ENCODE results near the gene ARMS2.

ARMS2 gene

DNA sequence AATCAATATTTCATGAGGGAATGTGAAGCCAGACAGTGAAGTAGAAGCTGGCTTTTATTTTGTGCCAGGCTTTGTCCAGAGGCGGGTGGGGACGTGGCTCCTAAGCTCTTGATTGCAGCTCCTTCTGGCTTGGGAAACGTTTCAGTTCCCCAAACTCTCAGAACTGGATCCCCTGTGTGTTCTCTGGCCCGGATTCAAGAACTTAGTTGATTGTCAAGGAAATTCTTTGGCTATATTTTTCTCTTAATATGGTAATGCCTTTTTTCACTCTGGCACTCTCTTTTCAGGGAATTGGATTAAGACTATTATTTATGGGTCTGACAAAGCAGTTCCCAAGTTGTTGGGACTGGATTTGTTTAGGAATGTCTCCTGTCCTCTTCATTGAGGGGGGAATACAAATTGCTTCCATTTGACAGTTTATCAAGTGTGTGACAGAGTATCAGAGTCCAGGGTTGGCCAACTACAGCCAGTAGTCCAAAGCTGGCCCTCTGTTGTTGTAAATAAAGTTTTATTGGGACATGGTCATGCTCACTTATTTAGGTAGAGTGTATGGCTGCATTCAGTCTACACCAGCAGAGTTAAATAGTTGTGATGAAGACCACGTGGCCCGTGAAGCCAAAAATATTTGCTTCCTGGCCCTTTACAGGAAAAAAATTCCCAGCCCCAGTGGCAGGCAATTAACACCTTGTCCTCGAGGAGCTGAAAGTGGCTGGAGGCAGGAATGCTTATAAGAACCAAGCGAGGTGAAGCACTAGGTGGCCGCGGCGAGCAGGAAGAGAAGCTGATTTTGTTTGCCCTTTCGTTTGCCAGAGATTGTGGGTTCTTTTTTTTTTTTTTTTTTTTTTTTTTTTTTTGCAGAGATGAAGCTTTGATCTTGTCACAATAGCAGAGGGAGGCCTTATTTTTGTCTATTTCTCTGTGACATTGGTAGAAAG is 41.2 kb downstream of the ARMS2 start:
- DNase-seq: no peak

DNA sequence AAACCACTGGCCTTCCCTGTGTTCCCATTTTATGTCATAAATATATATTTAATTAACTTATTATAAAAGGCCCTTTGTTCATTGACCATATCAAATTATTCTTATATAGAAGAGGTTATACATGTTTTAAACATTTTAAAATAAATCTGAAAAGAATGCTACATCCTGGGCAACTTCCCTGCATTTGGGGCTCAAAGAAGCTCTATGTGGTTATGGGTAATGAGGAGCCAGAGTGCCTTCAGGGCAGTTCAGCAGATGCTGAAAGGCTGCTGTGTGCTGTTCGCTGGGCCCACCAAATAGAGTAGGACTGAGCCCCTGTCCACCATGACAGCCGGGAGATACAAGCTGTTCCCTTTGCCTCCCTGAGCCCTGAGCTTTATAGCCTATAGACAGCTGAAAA is 42.8 kb downstream of the ARMS2 start:
- no peak for DNase-seq

DNA sequence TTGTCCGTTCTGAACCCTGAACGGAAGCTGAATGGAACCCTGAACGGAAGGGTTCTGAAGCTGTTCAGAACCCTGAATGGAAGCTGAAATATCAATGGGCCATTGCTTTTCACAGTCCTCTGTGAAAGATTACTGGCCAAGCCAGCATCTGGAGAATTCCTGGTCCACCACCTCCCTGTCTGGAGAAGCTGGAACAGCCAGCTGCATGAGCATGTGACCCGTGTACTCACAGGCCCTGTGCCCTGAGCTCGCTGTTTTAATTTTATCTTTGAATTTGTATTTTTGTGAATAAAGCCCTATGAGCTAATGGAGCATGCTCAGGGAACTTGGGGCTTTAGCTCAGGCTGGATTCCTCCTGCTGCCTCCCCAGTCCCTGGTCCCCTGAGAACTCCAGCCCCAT is 44.1 kb downstream of the ARMS2 start:
- no peak for DNase-seq

DNA sequence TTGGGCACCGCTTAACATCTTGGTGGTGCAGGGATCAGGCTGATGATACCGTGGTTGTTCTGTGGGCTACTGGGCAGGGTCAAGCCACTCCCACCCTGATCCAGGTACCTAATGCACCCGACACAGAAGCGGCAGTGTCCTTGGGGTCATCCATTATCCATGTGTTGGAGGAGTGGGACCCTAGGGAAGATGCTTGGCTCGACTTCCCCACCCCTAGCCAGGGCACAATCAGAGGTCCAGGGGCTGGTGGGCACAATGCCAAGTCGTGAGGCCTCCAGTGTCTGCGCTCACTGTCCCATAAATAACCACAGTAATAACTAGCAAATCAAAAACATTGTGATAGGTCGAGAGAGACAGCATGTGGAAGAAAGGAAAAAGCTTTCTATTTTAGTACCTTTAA is 44.6 kb downstream of the ARMS2 start:
- no peak for DNase-seq

DNA sequence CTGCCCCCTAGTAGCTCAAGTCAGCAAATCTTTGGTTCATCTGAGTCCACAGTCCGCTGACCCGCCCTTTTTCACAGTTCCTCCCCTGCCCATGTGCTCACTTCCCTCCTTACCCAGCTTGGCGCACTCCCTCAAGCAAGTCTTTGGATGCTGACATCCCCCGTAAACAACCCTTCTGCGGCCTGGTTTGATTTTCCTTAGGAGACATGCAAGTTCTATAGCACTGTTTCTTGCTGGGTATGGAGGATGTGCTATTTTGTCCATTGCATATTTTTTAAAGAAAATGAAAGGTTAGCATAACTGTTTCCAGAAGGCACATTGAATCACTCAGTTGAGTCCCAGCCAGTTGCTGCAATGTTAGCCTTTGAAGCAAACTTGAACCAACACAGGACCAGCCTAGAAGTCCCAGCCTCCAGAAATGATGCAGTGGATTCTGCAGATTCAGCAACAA is 45.1 kb downstream of the ARMS2 start:
- no peak for DNase-seq

DNA sequence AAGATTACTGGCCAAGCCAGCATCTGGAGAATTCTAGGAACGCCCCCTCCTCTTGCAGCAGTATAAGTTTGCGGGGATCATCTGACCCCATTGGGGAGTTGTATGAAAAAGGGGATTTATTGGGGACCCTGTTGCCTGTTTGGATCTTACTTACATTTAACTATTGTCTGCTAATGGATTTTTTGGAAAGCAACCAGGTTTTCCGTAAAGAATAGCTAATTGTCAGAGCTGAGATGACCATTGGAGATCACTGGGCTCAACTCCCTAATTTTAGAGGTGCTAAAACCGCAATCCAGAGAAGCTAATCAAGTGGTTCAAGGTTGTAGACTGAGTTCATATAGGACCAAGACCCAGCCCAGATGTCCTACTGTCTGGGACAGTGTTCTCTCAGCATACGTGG is 45.7 kb downstream of the ARMS2 start:
- DNase-seq: no peak

DNA sequence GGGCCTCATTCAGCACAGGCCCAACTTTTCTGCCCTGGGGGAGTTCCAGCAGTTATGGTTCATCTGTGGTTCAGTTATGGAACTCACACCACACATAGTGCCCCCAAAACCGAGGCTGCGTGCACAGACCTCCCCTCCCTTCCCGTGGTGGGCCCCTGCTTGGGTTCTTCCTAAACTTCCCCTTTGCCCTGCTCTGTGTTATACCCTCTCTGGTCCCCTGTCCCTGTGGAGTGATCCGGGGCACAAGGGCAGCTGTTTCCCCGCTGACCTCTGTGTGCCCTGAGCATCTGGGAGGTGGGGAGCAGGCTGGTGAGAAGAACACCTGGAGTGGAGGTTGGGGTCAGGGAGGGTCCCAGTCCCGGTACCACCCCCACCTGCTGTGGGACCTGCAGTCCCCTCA is 46.3 kb downstream of the ARMS2 start:
- DNase-seq: no peak

DNA sequence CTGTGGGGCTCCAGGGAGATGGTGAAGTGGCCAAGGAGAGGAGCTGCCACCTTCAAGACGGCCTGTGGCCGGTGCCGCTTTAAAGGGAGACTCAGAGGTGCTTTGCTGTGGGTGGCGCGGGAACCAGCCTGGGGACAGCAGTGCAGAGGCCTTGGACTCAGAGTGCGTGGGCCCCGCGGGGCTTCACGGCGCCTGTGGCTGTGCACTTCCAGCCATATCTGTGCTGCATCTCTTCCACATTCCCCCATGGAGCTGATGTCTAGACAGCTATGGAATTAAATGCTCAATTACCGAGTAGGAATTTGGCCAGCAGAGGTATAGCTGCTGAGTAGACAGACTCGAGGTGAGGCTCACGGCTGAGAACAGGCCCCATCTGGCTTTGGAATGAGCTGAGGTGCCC is 48.6 kb downstream of the ARMS2 start:
- DNase-seq: no peak

DNA sequence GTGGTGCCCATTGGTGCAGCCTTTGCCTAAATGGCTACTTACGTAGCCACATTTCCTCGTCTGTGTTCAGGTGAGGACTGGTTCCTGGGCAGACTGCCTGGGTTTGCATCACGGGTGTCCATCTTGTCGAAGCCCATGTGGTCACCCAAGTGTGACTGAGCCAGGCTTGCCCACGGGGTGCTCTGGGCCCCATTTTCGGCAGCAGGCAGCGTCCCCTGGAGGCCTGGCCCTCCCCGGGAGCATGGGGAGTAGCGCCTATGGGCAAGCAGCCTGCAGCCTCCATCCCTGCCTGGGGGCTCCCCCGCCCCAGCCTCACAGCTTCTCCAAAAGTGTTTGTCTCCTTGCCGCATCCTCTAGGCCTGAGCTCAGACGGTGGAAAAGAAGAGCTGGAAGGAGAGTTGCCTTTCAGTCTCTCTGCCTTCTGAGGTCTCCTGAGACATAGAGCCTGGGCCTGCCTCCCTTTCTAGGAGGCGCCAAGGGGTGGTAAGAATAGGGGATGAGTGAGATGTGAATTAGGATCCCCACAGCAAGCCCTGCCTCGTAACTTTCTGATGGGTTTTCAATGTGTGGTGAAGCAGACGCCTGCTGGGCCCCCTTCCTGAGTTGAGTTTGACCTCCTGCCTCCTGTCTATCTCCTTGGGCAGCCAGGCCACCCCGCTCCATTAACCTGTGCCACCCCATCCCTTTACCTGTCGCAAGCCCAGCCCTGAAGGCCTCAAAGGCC is 49.6 kb downstream of the ARMS2 start:
- no peak for DNase-seq

DNA sequence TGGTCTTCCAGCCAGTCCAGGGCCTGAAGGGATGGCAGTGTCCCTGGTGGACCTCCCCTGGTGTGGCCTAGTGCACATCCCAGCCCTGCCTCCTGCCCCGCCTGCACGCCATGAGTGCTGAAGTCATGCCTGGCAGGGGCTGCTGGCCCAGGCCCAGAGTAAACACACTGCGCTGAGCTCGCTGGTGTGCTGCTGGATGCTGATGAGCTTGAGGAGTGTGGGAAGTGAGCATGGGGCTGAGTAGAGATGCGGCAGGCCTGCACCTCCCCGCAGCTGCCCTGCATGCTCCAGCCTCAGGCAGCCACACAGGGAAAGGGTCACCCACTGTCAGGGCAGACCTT is 50.1 kb downstream of the ARMS2 start:
- DNase-seq: peak; percentile 30

DNA sequence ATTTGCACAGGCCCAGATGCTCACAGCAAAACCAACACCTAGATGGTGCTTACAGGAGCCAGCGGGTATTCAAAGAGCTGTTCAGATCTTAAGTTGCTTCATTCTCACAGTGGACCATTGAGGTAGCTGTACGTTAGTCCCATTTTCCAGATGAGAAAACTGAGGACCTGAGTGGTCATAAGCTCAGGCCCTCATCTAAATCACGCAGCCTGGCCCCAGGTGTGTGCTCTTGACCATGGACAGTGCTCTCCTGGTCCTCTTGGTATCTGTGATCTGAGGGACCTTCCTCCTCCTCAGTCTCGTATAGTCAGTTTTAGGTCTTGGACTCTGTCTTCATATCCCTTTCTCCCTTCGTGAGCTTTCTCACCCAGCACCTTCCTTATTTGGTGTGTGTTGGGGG is 50.6 kb downstream of the ARMS2 start:
- no peak for DNase-seq

DNA sequence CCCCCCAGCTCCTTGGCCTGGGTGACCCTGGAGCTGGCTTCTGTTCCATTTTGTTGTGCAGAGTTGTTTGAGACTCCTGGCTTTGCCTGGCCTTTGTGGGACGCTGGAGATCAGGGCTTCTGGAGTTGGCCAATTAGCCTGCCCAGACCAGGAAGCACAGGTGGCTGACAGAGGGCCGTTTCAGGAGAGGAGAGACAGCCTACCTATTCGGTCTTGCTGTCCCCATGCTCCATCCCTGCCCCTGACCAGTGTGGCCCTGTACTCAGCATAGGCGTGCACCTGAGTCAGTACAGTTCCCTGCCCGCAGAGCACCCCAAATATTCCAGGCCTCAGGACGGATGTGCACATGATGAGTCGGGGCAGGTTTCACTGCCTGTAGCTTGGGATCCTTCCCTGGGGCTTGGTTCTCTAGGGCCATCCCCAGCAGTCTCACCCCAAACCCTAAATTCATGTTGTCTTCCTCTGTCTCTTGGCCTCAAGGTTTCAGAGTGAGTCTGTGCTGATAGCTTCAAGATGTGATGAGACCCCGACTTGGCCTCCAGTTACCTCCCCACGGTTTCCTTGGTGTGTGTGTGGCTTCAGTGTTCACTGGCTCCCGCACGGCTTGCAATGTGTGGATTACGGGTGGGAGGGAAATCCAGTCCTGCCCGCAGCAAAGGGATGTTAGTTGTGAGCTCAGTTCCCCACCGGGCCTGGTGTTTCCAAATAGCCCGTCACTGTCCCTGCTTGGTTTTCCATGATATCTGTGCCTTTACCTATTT is 51.6 kb downstream of the ARMS2 start:
- DNase-seq: no peak

All from GOT3 (cell line).